ENCODE results near the gene ANKRD33B.

The ANKRD33B gene

GRCh38 chr5:10522224-10522611 lies 41.7 kb upstream of the ANKRD33B start:
- TF ChIP-seq, protein P1, sequence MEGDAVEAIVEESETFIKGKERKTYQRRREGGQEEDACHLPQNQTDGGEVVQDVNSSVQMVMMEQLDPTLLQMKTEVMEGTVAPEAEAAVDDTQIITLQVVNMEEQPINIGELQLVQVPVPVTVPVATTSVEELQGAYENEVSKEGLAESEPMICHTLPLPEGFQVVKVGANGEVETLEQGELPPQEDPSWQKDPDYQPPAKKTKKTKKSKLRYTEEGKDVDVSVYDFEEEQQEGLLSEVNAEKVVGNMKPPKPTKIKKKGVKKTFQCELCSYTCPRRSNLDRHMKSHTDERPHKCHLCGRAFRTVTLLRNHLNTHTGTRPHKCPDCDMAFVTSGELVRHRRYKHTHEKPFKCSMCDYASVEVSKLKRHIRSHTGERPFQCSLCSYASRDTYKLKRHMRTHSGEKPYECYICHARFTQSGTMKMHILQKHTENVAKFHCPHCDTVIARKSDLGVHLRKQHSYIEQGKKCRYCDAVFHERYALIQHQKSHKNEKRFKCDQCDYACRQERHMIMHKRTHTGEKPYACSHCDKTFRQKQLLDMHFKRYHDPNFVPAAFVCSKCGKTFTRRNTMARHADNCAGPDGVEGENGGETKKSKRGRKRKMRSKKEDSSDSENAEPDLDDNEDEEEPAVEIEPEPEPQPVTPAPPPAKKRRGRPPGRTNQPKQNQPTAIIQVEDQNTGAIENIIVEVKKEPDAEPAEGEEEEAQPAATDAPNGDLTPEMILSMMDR (IDR thresholded peaks at IDR 0.05; ENCODE audit: control insufficient read depth, extremely low read depth, insufficient read depth): no peak
- DNase-seq (ENCODE audit: low read depth): no peak
- no peak overlapping the region for H3K4me3 ChIP-seq (ENCODE audit: low read depth, low read length)

GRCh38 chr5:10524376-10525123 lies 39.3 kb upstream of the ANKRD33B start:
- DNase-seq (ENCODE audit: low read depth): no peak
- TF ChIP-seq, protein P1 (IDR thresholded peaks at IDR 0.05; ENCODE audit: control insufficient read depth, extremely low read depth, insufficient read depth): no peak
- no peak overlapping the region for H3K4me3 ChIP-seq (ENCODE audit: low read depth, low read length)

DNA sequence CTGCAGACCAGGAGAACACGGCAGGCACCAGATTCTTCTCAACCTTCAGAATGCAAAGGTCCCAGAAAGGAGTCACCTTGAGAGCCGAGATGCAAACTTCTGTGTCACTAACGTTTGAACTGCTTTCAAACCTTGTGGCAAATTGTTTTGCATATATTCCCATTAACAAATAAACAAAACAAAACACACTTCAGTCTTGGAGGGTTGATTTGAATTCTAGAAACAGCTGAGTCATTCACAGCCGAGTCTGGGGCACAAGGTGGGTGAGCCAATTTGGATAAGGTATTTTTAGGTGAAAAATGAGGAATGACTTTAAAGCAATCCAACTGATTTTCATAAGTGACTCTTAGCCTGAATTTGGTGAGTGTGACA lies 38.8 kb upstream of the ANKRD33B start:
- no peak overlapping the region for H3K4me3 ChIP-seq (ENCODE audit: low read depth, low read length)
- DNase-seq (ENCODE audit: low read depth): no peak
- TF ChIP-seq, protein P1 (IDR thresholded peaks at IDR 0.05; ENCODE audit: control insufficient read depth, extremely low read depth, insufficient read depth): no peak

DNA sequence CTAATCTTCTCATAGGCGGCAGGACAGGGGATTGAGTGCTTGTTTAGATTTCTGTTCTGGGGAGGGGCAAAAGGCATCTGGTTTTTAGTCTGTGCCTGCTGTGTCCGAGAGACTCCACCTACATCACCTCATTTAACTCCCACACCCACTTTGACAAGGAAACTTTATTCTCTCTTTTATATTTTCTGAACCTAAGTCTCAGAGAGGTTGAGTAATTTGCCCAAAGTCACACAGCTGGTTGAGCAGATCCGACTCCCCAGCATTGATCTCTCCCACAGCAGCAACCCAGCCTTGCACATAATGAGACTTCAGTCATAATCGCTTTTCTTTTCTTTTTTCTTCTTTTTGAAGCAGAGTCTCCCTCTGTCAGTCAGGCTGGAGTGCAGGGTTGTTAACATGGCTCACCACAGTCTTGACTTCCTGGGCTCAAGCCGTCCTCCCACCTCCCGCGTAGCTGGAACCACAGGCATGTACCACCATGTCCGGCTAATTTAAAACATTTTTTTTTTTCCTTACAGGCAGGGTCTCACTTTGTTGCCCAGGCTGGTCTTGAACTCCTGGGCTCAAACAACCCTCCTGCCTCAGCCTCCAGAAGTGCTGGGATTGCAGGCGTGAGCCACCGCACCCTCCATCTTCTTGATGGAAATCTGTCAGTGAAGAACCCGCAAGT lies 36.5 kb upstream of the ANKRD33B start:
- TF ChIP-seq, protein P1 (IDR thresholded peaks at IDR 0.05; ENCODE audit: control insufficient read depth, extremely low read depth, insufficient read depth): no peak
- no peak for DNase-seq (ENCODE audit: low read depth)
- no peak overlapping the region for H3K4me3 ChIP-seq (ENCODE audit: low read depth, low read length)

GRCh38 chr5:10528056-10528816 lies 35.6 kb upstream of the ANKRD33B start:
- no peak overlapping the region for H3K4me3 ChIP-seq (ENCODE audit: low read depth, low read length)
- TF ChIP-seq, protein P1 (IDR thresholded peaks at IDR 0.05; ENCODE audit: control insufficient read depth, extremely low read depth, insufficient read depth): no peak
- DNase-seq (ENCODE audit: low read depth): no peak

- no peak for DNase-seq (ENCODE audit: low read depth)
- TF ChIP-seq, protein P1 (IDR thresholded peaks at IDR 0.05; ENCODE audit: control insufficient read depth, extremely low read depth, insufficient read depth): no peak
- no peak overlapping the region for H3K4me3 ChIP-seq (ENCODE audit: low read depth, low read length)
Measured at GRCh38 chr5:10528827-10529226, 35.0 kb upstream of the ANKRD33B start.

Data from LNCaP clone FGC (cell line).